ENCODE data around the gene TOMM40. TPM values are rescaled to one million over a fixed set of nuclear protein-coding genes. Genes with fewer than 3 reads are reported as not detected.
A peak's percentile ranks its signal among the peaks of the same experiment; 100 is the strongest.
"Not testable (repeated sequence)": the region's sequence is repeated elsewhere in the genome, so short reads cannot be mapped to it uniquely, and the experiment has no call there.

The TOMM40 gene
- polyA plus RNA-seq, 3 donors = 38.5 to 53.5 (median 46.5) TPM

DNA sequence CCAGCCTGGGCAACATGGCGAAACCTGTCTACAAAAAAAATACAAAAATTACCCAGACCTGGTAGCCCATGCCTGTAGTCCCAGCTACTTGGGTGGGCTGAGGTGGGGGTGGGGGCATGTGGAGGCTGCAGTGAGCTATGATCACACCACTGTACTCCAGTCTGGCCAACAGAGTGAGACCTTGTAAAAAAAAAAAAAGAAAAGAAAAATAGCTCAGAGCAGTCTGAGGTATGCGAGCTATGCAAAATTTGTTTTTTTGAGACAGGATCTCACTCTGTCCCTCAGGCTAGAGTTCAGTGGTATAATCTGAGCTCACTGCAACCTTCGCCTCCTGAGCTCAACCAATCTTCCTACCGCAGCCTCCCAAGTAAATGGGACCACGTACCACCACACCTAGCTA is 7.1 kb upstream of the TOMM40 start:
- DNase-seq (ENCODE audit: extremely low read depth in 1 of 11, low read depth in 9 of 11, low spot score in 4 of 11) = no peak

DNA sequence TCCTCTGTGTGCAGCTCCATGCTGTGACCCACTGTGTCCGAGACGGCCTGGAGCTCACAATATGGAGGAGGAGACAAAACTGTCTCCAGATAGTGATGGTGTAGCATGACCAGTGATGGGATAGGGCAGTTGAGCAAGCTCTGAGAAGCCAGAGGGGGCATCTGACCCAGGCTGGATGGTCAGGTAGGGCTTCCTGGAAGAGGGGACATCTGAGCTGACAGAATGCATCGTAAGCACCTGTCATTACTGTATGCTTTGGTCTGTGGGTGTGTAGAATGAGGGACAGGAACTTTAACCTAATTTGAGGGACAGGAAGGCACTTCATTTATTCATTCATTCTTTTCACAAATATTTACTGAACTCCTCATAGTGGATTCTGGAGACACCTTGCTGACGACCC is 6.5 kb upstream of the TOMM40 start:
- DNase-seq (ENCODE audit: extremely low read depth in 1 of 11, low read depth in 9 of 11, low spot score in 4 of 11) = no peak

DNA sequence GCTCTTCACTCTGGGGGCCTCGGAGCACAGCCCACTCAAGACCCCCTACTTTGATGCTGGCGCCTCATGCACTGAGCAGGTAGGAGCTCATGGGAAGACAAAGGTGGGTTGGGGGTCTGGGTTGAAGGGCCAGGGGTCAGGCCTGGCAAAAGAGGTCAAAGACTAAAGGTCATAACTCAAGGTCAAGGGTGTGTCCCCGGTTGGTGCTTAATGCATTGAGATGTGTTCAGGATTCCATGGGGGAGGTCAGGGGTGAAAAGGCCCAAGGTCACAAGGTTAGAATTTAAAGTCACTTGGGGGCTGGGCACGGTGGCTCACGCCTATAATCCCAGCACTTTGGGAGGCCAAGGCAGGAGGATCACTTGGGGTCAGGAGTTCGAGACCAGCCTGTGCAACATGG is 4.9 kb upstream of the TOMM40 start:
- DNase-seq (ENCODE audit: extremely low read depth in 1 of 11, low read depth in 9 of 11, low spot score in 4 of 11) = no peak

GRCh38 chr19:44887648-44888047 is 3.4 kb upstream of the TOMM40 start:
- DNase-seq (ENCODE audit: extremely low read depth in 1 of 11, low read depth in 9 of 11, low spot score in 4 of 11) = no peak

- not testable (repeated sequence) for DNase-seq (ENCODE audit: extremely low read depth in 1 of 11, low read depth in 9 of 11, low spot score in 4 of 11)
Observed at GRCh38 chr19:44888335-44888734, 2.7 kb upstream of the TOMM40 start.

GRCh38 chr19:44889830-44890365 is 1.2 kb upstream of the TOMM40 start:
- DNase-seq (ENCODE audit: extremely low read depth in 1 of 11, low read depth in 9 of 11, low spot score in 4 of 11) = no peak

GRCh38 chr19:44890366-44891015 is 563 bp upstream of the TOMM40 start:
- peak in 9 of 11 donors; percentile 95 to 100 (median 100) for DNase-seq (ENCODE audit: extremely low read depth in 1 of 11, low read depth in 9 of 11, low spot score in 4 of 11)

GRCh38 chr19:44892932-44893331 is 1.9 kb downstream of the TOMM40 start:
- no peak for DNase-seq (ENCODE audit: extremely low read depth in 1 of 11, low read depth in 9 of 11, low spot score in 4 of 11)

- DNase-seq (ENCODE audit: extremely low read depth in 1 of 11, low read depth in 9 of 11, low spot score in 4 of 11) = no peak
Observed at GRCh38 chr19:44893332-44894051, 2.4 kb downstream of the TOMM40 start.

- DNase-seq (ENCODE audit: extremely low read depth in 1 of 11, low read depth in 9 of 11, low spot score in 4 of 11) = no peak
Observed at GRCh38 chr19:44894052-44894400, 3.0 kb downstream of the TOMM40 start.

GRCh38 chr19:44894946-44895345 is 3.9 kb downstream of the TOMM40 start:
- no peak for DNase-seq (ENCODE audit: extremely low read depth in 1 of 11, low read depth in 9 of 11, low spot score in 4 of 11)

- DNase-seq (ENCODE audit: extremely low read depth in 1 of 11, low read depth in 9 of 11, low spot score in 4 of 11) = no peak
Observed at GRCh38 chr19:44897835-44898234, 6.8 kb downstream of the TOMM40 start.

- DNase-seq (ENCODE audit: extremely low read depth in 1 of 11, low read depth in 9 of 11, low spot score in 4 of 11) = no peak
Observed at GRCh38 chr19:44900328-44901244, 9.5 kb downstream of the TOMM40 start.

DNA sequence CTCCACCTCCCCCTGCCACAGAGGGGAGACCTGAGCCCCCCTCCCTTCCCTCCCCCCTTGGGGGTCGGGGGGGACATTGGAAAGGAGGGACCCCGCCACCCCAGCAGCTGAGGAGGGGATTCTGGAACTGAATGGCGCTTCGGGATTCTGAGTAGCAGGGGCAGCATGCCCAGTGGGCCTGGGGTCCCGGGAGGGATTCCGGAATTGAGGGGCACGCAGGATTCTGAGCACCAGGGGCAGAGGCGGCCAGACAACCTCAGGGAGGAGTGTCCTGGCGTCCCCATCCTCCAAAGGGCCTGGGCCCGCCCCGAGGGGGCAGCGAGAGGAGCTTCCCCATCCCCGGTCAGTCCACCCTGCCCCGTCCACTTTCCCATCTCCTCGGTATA is 12.2 kb downstream of the TOMM40 start:
- DNase-seq (ENCODE audit: extremely low read depth in 1 of 11, low read depth in 9 of 11, low spot score in 4 of 11) = no peak

- DNase-seq (ENCODE audit: extremely low read depth in 1 of 11, low read depth in 9 of 11, low spot score in 4 of 11) = peak in 2 of 11 donors; percentile 24 to 43
Observed at GRCh38 chr19:44903602-44904425, 12.8 kb downstream of the TOMM40 start.

GRCh38 chr19:44904426-44904994 is 13.5 kb downstream of the TOMM40 start:
- DNase-seq (ENCODE audit: extremely low read depth in 1 of 11, low read depth in 9 of 11, low spot score in 4 of 11) = no peak

- peak in 1 of 11 donors; percentile 46 for DNase-seq (ENCODE audit: extremely low read depth in 1 of 11, low read depth in 9 of 11, low spot score in 4 of 11)
Observed at GRCh38 chr19:44905437-44906160, 14.5 kb downstream of the TOMM40 start, which contains the start of gene APOE. TSS of gene APOE (plus strand) at chr19:44905796. CDS start at chr19:44906625, 829 bp downstream.

- DNase-seq (ENCODE audit: extremely low read depth in 1 of 11, low read depth in 9 of 11, low spot score in 4 of 11) = no peak
Observed at GRCh38 chr19:44907613-44908012, 16.6 kb downstream of the TOMM40 start.
